Measurements from ENCODE around the gene MAD1L1.

DNA sequence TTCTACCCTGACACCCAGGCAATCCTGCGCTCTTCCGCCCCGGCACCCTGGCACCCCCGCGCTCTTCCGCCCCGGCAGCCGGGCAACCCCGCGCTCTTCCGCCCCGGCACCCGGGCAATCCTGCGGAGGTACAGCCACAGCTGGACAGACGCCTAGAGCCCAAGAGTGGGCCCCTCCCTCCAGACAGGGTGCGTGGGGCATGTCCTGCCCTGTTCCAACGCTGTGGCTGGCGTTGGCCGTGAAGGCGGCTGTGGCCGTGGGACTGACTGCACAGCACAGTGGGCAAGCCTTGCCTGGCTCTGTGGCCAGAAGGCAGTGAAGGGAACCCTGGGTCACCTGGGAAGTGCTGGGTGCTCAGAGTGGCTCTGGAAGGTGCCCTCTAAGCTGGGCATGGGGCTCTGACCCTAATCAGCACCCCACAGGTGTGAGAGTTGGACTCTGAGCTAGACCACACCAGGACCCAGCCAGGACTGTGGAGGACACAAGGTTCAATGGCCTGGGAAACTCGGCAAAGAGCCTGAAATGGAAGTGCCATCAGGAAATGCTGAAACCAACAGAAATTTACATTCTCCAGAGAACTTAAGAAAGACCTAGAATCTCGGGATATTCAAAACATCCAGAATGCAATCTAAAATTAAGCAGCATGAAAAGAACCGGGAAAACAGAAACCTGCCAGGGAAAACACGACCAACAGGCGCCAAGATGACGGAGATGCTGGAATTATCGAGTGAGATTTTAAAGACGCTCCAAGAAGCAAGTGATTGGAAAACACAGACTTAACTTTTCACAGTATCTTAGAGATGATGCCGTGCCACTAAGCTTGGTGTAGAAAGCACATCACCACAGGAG, 309.1 kb downstream of the MAD1L1 start:
- TF ChIP-seq PATZ1 (CRISPR knock-in tag; IDR thresholded peaks at IDR 0.05; ENCODE audit: borderline replicate concordance), result no peak
- no peak for TF ChIP-seq ARNTL (CRISPR knock-in tag; IDR thresholded peaks at IDR 0.05; ENCODE audit: borderline replicate concordance, low read depth)
- no peak for TF ChIP-seq ZC3H10 (CRISPR knock-in tag; IDR thresholded peaks at IDR 0.05)
- TF ChIP-seq OSR1 (CRISPR knock-in tag; IDR thresholded peaks at IDR 0.05), result no peak
- TF ChIP-seq ZNF8 (CRISPR knock-in tag; IDR thresholded peaks at IDR 0.05), result no peak
- no peak for TF ChIP-seq RARB (CRISPR knock-in tag; IDR thresholded peaks at IDR 0.05)

Measured in SK-N-SH treated with all-trans-retinoic acid at 6 μM for 48 hours (cell line).